Measurements from ENCODE around the gene ATP13A3.

ATP13A3 gene

DNA sequence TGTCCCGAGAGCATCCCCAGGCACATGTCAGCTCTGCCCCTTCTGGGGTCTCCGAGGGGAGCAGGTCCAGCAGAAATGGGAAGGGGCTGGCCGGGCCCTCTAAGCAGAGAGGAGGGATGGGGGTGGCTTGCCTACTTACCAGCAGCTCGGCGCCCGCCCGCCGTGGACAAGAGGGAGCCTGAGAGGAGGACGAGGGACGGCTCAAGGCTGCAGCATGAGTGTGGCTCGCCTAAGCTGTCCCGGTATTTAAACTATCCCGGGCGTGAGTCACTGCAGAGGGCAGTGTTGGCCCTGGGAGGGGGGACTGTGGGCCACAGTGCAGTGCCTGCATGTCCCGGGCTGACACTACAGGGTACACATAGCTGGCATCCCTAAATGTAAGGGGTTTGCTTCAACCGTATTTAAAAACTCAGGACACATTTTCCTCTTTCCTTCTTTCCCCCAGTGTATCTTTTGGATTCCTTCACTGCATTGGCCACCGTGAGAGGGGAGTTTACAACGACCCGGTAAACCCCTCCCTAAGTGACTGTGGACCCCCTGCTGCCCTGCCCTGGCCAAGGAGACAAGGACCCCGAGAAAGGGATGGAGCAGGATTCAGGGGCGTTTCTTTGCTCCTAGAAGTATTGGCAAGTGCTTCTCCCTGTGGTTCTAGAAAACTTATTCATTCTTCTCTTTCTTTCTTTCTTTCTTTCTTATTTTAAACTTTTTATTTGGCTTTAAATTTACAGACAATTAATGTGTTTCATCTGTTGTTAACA, 117.1 kb downstream of the ATP13A3 start, which contains the start of gene LRRC15:
Gene LRRC15 (minus strand): TSS at position 222 of the 758 bp plus-strand sequence. CDS start 8,700 bp downstream, outside the sequence.
- no peak within 1 kb of the TSS for H3K4me3 ChIP-seq (ENCODE audit: low read depth, low read length)
- TF ChIP-seq CTCF (IDR thresholded peaks at IDR 0.05; ENCODE audit: low read depth, low read length, missing control alignments): no peak
- DNase-seq (ENCODE audit: low read depth): no peak

GRCh38 chr3:194368918-194369317, 117.9 kb downstream of the ATP13A3 start:
- no peak for DNase-seq (ENCODE audit: low read depth)
- no peak overlapping the region for H3K4me3 ChIP-seq (ENCODE audit: low read depth, low read length)
- no peak for TF ChIP-seq CTCF (IDR thresholded peaks at IDR 0.05; ENCODE audit: low read depth, low read length, missing control alignments)

GRCh38 chr3:194367992-194368841, 118.6 kb downstream of the ATP13A3 start:
- no peak for TF ChIP-seq CTCF (IDR thresholded peaks at IDR 0.05; ENCODE audit: low read depth, low read length, missing control alignments)
- no peak overlapping the region for H3K4me3 ChIP-seq (ENCODE audit: low read depth, low read length)
- DNase-seq (ENCODE audit: low read depth): no peak

DNA sequence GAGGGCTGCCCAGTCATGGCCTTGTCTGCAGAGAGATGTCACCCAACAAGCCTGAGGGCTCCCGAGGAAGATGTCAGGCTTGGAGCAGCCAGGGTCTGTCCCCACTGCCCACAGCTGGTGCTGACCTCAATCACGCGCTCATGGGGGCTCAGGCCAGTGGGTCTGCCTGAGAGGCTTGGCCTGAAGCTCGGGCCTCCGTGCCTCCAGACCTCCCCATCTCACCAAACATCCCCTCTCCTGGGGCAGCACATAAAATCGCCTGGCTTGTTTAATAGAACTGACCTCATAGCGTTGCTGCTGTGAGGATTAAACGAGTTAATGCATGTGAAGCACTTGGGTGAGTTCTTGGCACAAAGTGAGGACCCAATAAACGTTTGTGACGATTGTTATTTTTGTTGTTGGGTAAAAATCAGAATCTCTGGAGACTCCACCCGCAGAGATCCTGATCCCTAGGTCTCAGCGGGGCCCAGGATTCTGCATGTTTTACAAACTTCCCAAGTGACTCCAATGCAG, 120.8 kb downstream of the ATP13A3 start:
- no peak overlapping the region for H3K4me3 ChIP-seq (ENCODE audit: low read depth, low read length)

DNA sequence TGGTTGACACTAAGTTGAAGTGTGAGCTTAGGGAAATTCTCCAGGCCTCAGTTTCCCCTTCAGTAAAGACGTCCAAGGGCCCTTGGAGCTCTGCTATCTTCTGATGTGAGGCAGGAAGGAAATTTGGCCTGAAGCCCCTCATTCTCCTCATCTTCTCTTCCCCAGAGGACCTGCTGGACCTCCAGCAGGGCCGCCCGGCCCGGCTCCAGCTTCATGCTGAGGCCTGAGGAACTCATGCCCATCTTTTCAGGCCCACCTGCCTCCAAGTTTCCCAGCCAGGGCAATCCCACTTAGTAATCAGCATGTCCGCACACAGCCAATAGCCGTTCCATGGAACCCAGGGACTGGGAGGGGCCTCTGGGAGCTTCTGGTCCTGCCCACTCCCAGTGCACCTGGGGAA, 121.3 kb downstream of the ATP13A3 start:
- H3K4me3 ChIP-seq (ENCODE audit: low read depth, low read length): no peak overlapping the region
- no peak for TF ChIP-seq CTCF (IDR thresholded peaks at IDR 0.05; ENCODE audit: low read depth, low read length, missing control alignments)
- DNase-seq (ENCODE audit: low read depth): no peak

More for the DNA sequence above, 120.8 kb downstream of the ATP13A3 start:
- DNase-seq (ENCODE audit: low read depth): no peak
- no peak for TF ChIP-seq CTCF (IDR thresholded peaks at IDR 0.05; ENCODE audit: low read depth, low read length, missing control alignments)

- DNase-seq (ENCODE audit: low read depth): no peak
- no peak overlapping the region for H3K4me3 ChIP-seq (ENCODE audit: low read depth, low read length)
- TF ChIP-seq CTCF (IDR thresholded peaks at IDR 0.05; ENCODE audit: low read depth, low read length, missing control alignments): no peak
These were observed 122.0 kb downstream of the ATP13A3 start for GRCh38 chr3:194364652-194365434.

Measured in GM12864 (cell line).